Nephron (organoid): Measurements from ENCODE around the gene MIGA1.

Experiments
- H3K27ac Mint-ChIP-seq, 3 experiments: 2 replicates each; pipeline ENCODE4 v1.8.0; 2020; ENCODE audit warnings: mixed read lengths in 3 of 3, mild to moderate bottlenecking in 2 of 3, moderate library complexity in 1 of 3
- H3K27me3 Mint-ChIP-seq: 2 replicates; pipeline ENCODE4 v1.8.0; 2021; ENCODE audit warnings: low read depth, mild to moderate bottlenecking, moderate library complexity, mixed read lengths
- H3K36me3 Mint-ChIP-seq: 2 replicates; pipeline ENCODE4 v1.8.0; 2020; ENCODE audit warnings: low read depth, mixed read lengths
- H3K4me1 Mint-ChIP-seq: 2 replicates; pipeline ENCODE4 v1.8.0; 2020; ENCODE audit warnings: mixed read lengths
- H3K4me3 Mint-ChIP-seq, 3 experiments: 2 replicates each; pipeline ENCODE4 v1.8.0; 2020; ENCODE audit warnings: mild to moderate bottlenecking in 3 of 3, mixed read lengths in 3 of 3, moderate library complexity in 2 of 3
- H3K9me3 Mint-ChIP-seq: 2 replicates; pipeline ENCODE4 v1.8.0; 2020; ENCODE audit warnings: mixed read lengths
- CTCF ChIP-seq, 3 experiments: fragments of 200-600 bp; sonication (generic); IDR thresholded peaks; one replicate each; pipeline ENCODE4 v1.5.0; 2021; ENCODE audit warnings: antibody characterized with exemption in 3 of 3; ENCODE audit not compliant: unreplicated experiment in 3 of 3

MIGA1 gene

DNA sequence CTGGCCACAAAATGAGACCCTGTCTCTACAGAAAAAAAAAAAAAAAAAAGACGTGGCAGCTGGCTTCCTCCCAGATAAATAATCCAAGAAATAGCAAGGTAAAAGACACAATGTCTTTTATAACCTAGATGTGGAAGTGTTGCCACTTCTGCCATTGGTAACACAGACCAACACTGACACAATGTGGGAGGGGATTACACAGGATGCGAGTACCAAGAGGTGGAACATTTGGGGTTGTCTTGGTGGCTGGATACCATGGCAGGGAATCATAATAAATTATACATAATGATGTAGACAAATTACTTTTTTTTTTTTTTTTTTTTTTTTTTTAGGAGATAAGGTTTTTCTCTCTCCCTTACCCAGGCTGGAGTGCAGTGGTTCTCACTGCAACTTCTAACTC lies 103.0 kb downstream of the MIGA1 start:
- Mint-ChIP-seq H3K36me3 (peaks cover 4% of the 10 kb centered on the region), H3K9me3 (no peaks in the 10 kb centered on the region), H3K27me3 (no peaks in the 10 kb centered on the region), H3K4me1 (peaks cover 11% of the 10 kb centered on the region), H3K4me3 (no peak overlapping the region), H3K27ac (no peak overlapping the region)
- no peak for TF ChIP-seq CTCF (IDR thresholded peaks at IDR 0.05; ENCODE audit: unreplicated experiment in 3 of 3)

GRCh38 chr1:77888081-77888780 lies 108.8 kb downstream of the MIGA1 start, which contains the start of gene NEXN:
Gene NEXN, plus strand, starts transcription at chr1:77888624. Its CDS starts 27,483 bp downstream, at chr1:77916107.
- peaks cover 9% of the 10 kb centered on the region for H3K36me3 Mint-ChIP-seq
- H3K4me3 Mint-ChIP-seq, result peak within 1 kb of the TSS; percentile 87 to 92 (median 92)
- no peaks in the 10 kb centered on the region for H3K27me3 Mint-ChIP-seq
- H3K27ac Mint-ChIP-seq, result peak within 1 kb of the TSS; percentile 96 to 99 (median 99)
- H3K9me3 Mint-ChIP-seq, result no peaks in the 10 kb centered on the region
- H3K4me1 Mint-ChIP-seq, result peaks cover 36% of the 10 kb centered on the region
- no peak for TF ChIP-seq CTCF (IDR thresholded peaks at IDR 0.05; ENCODE audit: unreplicated experiment in 3 of 3)

DNA sequence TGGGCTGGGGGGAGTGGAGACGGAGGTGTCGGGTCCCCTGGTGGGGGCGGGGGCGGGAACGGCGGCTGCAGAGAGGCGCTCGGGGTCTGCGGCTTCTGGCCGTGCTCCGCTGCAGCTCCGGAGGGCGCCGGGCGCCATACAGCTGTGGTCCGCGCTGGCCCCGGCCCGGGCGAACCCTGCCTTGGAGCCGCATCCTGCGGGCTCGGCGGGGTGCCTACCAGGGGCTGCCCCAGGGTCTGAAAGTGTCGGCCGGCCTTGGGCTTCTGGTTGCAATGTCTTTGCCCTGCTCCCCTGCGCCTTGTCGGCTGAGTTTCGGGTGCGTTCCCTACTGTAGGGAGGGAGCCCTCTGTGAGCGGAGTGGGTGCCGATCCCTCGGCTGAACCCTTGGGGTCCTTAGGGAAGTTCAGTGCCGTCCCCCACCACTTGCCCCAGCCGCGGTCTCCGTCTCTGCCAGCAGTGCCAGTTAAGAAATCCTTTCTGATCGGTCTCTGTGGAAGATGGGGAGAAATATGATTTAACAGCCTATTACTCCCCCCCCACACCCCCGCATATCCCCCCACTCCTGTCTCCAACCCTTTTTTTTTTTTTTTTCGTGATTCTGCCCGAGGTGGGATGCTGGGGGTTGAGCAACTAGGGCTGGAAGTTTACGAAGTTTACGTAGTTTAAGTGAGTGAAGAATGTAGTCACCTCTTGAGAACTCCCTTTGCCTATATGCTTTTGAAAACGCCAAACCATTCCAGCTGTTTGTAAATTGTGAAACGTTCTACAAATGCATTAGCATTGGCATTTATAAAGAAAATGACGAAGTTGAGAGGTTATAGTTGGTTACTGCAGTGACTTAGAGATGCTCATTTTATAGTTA lies 109.6 kb downstream of the MIGA1 start:
- Mint-ChIP-seq H3K4me1 (peaks cover 36% of the 10 kb centered on the region), H3K36me3 (peaks cover 10% of the 10 kb centered on the region), H3K9me3 (peaks cover 2% of the 10 kb centered on the region), H3K27ac (peak overlapping the region; percentile 96 to 99 (median 99)), H3K27me3 (no peaks in the 10 kb centered on the region), H3K4me3 (peak overlapping the region; percentile 87 to 92 (median 92))
- TF ChIP-seq CTCF (IDR thresholded peaks at IDR 0.05; ENCODE audit: unreplicated experiment in 3 of 3), result no peak

DNA sequence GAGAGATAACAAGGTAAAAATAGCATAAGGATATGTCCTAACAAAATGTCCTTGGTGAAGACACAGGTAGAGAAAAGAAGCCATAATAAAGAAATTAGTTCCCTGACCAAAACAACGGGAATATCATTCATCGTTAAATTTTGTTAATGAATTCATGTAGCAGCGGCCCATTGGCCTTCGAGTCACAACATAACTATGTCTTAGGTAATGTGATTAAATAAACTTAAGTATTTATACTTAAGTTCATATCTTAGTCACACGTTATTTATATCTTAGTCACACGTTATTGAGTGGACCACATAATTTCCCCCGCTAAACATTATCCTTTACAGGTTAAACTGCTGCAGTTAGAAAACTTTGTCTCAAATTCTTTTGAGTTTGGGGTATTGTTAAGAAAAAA lies 110.2 kb downstream of the MIGA1 start:
- H3K9me3 Mint-ChIP-seq, result peaks cover 2% of the 10 kb centered on the region
- no peaks in the 10 kb centered on the region for H3K27me3 Mint-ChIP-seq
- TF ChIP-seq CTCF (IDR thresholded peaks at IDR 0.05; ENCODE audit: unreplicated experiment in 3 of 3), result no peak
- H3K27ac Mint-ChIP-seq, result peak overlapping the region; percentile 96 to 99 (median 99)
- H3K36me3 Mint-ChIP-seq, result peaks cover 8% of the 10 kb centered on the region
- H3K4me3 Mint-ChIP-seq, result peak overlapping the region; percentile 87 to 92 (median 92)
- H3K4me1 Mint-ChIP-seq, result peaks cover 36% of the 10 kb centered on the region

DNA sequence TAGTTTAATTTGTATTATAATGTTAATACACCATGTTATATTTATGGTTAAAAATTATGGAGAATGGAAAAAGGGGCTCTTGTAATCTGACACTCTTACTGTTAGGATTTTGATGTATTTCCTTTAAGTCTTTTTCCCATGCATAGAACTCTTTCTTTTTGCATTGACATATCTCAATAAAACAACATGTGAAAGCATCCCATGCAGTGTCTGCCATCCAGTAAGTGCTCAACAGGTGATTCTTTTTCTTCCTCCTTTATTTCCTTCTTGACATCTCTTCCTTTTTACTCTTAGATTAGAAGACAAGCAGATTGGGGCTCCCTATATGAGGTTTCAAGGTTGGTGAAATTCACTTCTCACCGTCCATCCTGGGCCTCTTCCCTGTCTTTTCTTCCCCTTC lies 111.8 kb downstream of the MIGA1 start:
- H3K9me3 Mint-ChIP-seq, result peaks cover 4% of the 10 kb centered on the region
- H3K27me3 Mint-ChIP-seq, result no peaks in the 10 kb centered on the region
- H3K4me1 Mint-ChIP-seq, result peaks cover 30% of the 10 kb centered on the region
- H3K27ac Mint-ChIP-seq, result no peak overlapping the region
- TF ChIP-seq CTCF (IDR thresholded peaks at IDR 0.05; ENCODE audit: unreplicated experiment in 3 of 3), result no peak
- peak overlapping the region; percentile 22 to 92 (median 63) for H3K4me3 Mint-ChIP-seq
- peaks cover 10% of the 10 kb centered on the region for H3K36me3 Mint-ChIP-seq
